Tibial artery (tissue), 4 donors: ENCODE measurements around the gene APOBEC4.
"Not testable (repeated sequence)": the region's sequence is repeated elsewhere in the genome, so short reads cannot be mapped to it uniquely, and the experiment has no call there.

ENCODE experiments used
- DNase-seq, 2 donors: peaks; one replicate each; pipeline ENCODE4 v3.0.0-alpha.2; 2019
- H3K27ac ChIP-seq, 2 donors: fragments of 200-600 bp; sonication (generic) in 1 of 2; 1 replicate in 1 of 2; 2 replicates in 1 of 2; pipeline ENCODE4 v1.5.1; 2018 to 2019; ENCODE audit warnings: mild to moderate bottlenecking in 1 of 2
- H3K27me3 ChIP-seq, 2 donors: fragments of 200-600 bp; sonication (generic) in 1 of 2; one replicate each; pipeline versions ENCODE4 v1.5.1 to v1.6.0; 2016 to 2019
- H3K36me3 ChIP-seq, 3 donors: fragments of 200-600 bp; sonication (generic) in 2 of 3; one replicate each; pipeline ENCODE4 v1.5.1; 2016 to 2019; ENCODE audit warnings: mild to moderate bottlenecking in 2 of 3
- H3K4me1 ChIP-seq, 4 donors: fragments of 200-600 bp; sonication (generic) in 2 of 4; 1 replicate in 3 of 4; 2 replicates in 1 of 4; pipeline ENCODE4 v1.5.1; 2016 to 2019
- H3K4me3 ChIP-seq, 2 donors: fragments of 200-600 bp; sonication (generic) in 1 of 2; 1 replicate in 1 of 2; 2 replicates in 1 of 2; pipeline ENCODE4 v1.5.1; 2018 to 2019; ENCODE audit warnings: mild to moderate bottlenecking in 2 of 2
- H3K9me3 ChIP-seq, 3 donors: fragments of 200-600 bp; sonication (generic) in 1 of 3; one replicate each; pipeline ENCODE4 v1.5.1; 2016 to 2019
- CTCF ChIP-seq, 2 experiments: fragments of 200-600 bp in 1 of 2; fragments of 450-650 bp in 1 of 2; IDR thresholded peaks; one replicate each; pipeline ENCODE4 v1.5.1; 2017 to 2019; ENCODE audit warnings: antibody characterized with exemption in 2 of 2, mild to moderate bottlenecking in 1 of 2, moderate library complexity in 1 of 2
- intact Hi-C: fragments of 100-400 bp; cut with DNase I; formaldehyde crosslinking; loops from one replicate; pipeline ENCODE4 v1.15.0; 2023; ENCODE audit warnings: low total_unique reads

APOBEC4 gene

GRCh38 chr1:183622884-183623785 lies 30.0 kb downstream of the APOBEC4 start:
- TF ChIP-seq CTCF (IDR thresholded peaks at IDR 0.05), result peak; percentile 45 to 64
- DNase-seq, result no peak
- peak overlapping the region; percentile 30 to 61 for H3K27ac ChIP-seq
- no peak overlapping the region for H3K4me3 ChIP-seq
- peaks cover 8 to 29% (median 9%) of the 10 kb centered on the region in 3 donors for H3K36me3 ChIP-seq
- H3K4me1 ChIP-seq, result peaks cover 0 to 82% (median 30%) of the 10 kb centered on the region in 4 donors
- intact Hi-C loops, result no loop called here
- no peaks in the 10 kb centered on the region for H3K27me3 ChIP-seq
- no peaks in the 10 kb centered on the region for H3K9me3 ChIP-seq

- H3K36me3 ChIP-seq, result peaks cover 0 to 20% (median 1%) of the 10 kb centered on the region in 3 donors
- intact Hi-C loops, result no loop called here
- no peaks in the 10 kb centered on the region for H3K27me3 ChIP-seq
- H3K27ac ChIP-seq, result peak overlapping the region; percentile 30 to 61
- H3K4me3 ChIP-seq, result no peak overlapping the region
- TF ChIP-seq CTCF (IDR thresholded peaks at IDR 0.05), result no peak
- no peak for DNase-seq
- peaks cover 0 to 76% (median 25%) of the 10 kb centered on the region in 4 donors for H3K4me1 ChIP-seq
- H3K9me3 ChIP-seq, result no peaks in the 10 kb centered on the region
Observed at GRCh38 chr1:183622013-183622412, 31.1 kb downstream of the APOBEC4 start.

- Histone ChIP-seq H3K9me3 (no peaks in the 10 kb centered on the region), H3K4me3 (no peak overlapping the region), H3K4me1 (peaks cover 0 to 62% (median 11%) of the 10 kb centered on the region in 4 donors), H3K27me3 (no peaks in the 10 kb centered on the region), H3K36me3 (peaks cover 0 to 15% (median 0%) of the 10 kb centered on the region in 3 donors), H3K27ac (peak overlapping the region in 1 of 2 donors; percentile 61)
- no peak for DNase-seq
- no peak for TF ChIP-seq CTCF (IDR thresholded peaks at IDR 0.05)
- intact Hi-C loops, result no loop called here
Observed at GRCh38 chr1:183620311-183620710, 32.8 kb downstream of the APOBEC4 start.

GRCh38 chr1:183619781-183620180 lies 33.3 kb downstream of the APOBEC4 start:
- DNase-seq, result no peak
- Histone ChIP-seq H3K27me3 (no peaks in the 10 kb centered on the region), H3K9me3 (no peaks in the 10 kb centered on the region), H3K4me1 (peaks cover 0 to 58% (median 7%) of the 10 kb centered on the region in 4 donors), H3K27ac (peak overlapping the region in 1 of 2 donors; percentile 61), H3K36me3 (peaks cover 0 to 12% (median 0%) of the 10 kb centered on the region in 3 donors), H3K4me3 (no peak overlapping the region)
- intact Hi-C loops, result no loop called here
- TF ChIP-seq CTCF (IDR thresholded peaks at IDR 0.05), result no peak

- peaks cover 0 to 51% (median 7%) of the 10 kb centered on the region in 4 donors for H3K4me1 ChIP-seq
- H3K27me3 ChIP-seq, H3K36me3 ChIP-seq, H3K9me3 ChIP-seq, DNase-seq, intact Hi-C loops, H3K4me3 ChIP-seq: not testable (repeated sequence)
- peak overlapping the region in 1 of 2 donors; percentile 64 for H3K27ac ChIP-seq
Observed at GRCh38 chr1:183618202-183618601, 34.9 kb downstream of the APOBEC4 start.

GRCh38 chr1:183612975-183613374 lies 40.1 kb downstream of the APOBEC4 start:
- intact Hi-C loops, H3K27ac ChIP-seq, H3K36me3 ChIP-seq, H3K4me3 ChIP-seq, H3K27me3 ChIP-seq, DNase-seq, H3K9me3 ChIP-seq: not testable (repeated sequence)
- H3K4me1 ChIP-seq, result peaks cover 0 to 41% (median 20%) of the 10 kb centered on the region in 4 donors
